OCI-M2 (cell line): ENCODE data around the gene AFG1L.
A peak's percentile ranks its signal among the peaks of the same experiment; 100 is the strongest.
"Not testable (repeated sequence)": the region's sequence is repeated elsewhere in the genome, so short reads cannot be mapped to it uniquely, and the experiment has no call there.

Source experiments
- DNase-seq: peaks from one replicate; lab custom pipeline; 2025; ENCODE audit not compliant: unreplicated experiment; lab: John Stamatoyannopoulos, UW

The AFG1L gene

DNA sequence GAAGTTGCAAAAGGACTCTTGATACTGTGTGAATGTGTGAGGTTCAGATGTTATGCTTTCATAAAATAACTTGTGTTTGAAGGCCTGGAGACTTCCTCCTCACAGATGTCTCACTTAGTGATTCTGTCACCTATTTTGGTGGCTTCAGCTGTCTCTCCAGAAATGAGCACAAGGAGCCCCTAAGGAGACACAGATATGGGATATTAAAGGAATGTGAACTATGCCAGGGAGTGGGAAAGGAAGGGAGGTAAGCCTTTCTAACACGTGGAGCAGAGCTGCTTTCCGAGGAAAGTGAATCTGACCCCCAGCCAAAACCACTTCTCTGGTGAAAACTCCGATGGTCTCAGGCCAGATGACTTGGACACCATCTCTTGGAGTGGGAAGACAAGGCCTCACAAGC lies 255.4 kb downstream of the AFG1L start:
- no peak for DNase-seq

- DNase-seq = no peak
These were observed 260.7 kb downstream of the AFG1L start for GRCh38 chr6:108555399-108556052.

DNA sequence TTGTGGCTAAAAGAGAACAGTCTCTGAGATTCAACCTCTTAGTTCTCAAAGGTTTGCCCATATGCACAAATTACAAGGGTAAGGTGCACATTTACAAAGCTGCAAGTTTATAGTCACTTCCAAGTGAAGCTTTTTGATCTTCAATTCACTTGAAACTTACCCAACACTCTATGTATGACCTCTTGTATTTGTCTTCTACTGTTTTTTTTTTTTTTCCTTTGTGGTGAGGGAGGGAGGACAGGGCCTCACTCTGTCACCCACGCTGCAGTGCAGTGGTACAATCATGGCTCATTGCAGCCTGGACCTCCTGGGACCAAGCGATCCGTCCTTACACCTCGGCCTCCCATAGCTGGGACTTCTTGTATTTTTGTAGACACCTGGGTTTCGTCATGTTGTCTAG lies 261.4 kb downstream of the AFG1L start:
- DNase-seq = no peak

DNA sequence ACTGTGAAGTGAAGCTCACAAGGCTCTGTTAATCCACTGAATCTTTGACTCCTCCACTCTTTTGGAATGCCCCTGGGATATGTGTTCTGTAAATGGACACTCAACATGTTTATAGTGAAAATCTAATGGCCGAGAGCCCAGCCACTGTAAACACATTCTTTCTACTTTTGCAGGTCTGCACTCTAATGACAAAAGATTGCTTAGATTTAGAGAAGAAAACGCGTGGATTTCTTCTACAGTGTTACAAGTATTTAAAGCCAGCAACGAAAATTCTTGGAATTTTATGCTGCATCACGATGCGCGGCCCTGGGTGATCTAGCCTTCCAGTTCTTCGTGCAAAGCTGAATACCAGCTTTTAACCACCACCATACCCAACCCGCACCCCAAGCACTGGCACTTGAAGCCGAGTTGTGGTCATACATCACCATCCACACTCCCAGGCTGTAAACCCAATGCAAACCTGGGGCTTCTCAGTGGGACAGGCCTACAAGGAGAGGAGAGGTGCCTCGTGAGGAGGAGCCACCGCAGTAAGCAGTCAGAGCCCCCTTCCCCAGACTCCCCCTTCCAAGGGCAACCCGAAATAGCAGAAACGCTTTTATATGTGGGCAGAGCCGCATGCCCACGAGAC lies 262.1 kb downstream of the AFG1L start:
- DNase-seq = no peak

- DNase-seq = no peak
These were observed 262.9 kb downstream of the AFG1L start for GRCh38 chr6:108557494-108558371.

GRCh38 chr6:108558372-108559096 lies 263.7 kb downstream of the AFG1L start:
- peak; percentile 73 for DNase-seq

- DNase-seq = no peak
These were observed 264.4 kb downstream of the AFG1L start for GRCh38 chr6:108559097-108559883.

DNA sequence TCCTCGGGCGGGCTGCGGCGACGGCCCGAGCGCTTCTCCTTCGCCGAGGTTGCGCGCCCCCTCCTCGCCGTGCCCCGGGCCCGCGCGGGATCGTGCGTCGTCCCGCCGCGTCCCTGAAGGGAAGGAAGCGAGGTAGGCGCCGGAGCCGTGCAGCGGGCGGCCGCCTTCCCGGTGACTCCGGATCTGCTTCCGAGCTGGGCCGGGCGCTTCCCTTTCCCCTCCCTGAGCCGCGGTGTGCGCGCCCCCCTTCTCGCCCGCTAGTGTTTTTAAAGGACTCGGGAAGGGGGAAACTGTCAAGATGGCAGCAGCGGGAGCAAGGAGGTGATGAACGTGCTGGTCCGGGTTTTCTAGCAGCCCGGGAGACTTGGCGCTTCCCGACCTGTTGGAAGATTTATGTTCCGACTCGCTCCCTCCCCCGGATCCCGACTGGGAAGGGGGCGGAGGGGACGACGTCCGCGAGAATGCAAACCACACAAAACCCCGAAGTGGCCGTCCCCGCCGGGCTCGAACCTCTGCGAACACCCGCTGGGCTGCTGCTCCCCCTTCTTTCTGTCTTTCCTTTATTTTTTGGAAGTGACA lies 265.1 kb downstream of the AFG1L start:
- DNase-seq = no peak

GRCh38 chr6:108560463-108561308 lies 265.8 kb downstream of the AFG1L start, which contains the start of gene FOXO3:
TSS of gene FOXO3 (plus strand) at chr6:108560917. CDS start at chr6:108561209, 292 bp downstream.
- DNase-seq = no peak

- DNase-seq = not testable (repeated sequence)
These were observed 266.4 kb downstream of the AFG1L start for GRCh38 chr6:108561309-108561647.

DNA sequence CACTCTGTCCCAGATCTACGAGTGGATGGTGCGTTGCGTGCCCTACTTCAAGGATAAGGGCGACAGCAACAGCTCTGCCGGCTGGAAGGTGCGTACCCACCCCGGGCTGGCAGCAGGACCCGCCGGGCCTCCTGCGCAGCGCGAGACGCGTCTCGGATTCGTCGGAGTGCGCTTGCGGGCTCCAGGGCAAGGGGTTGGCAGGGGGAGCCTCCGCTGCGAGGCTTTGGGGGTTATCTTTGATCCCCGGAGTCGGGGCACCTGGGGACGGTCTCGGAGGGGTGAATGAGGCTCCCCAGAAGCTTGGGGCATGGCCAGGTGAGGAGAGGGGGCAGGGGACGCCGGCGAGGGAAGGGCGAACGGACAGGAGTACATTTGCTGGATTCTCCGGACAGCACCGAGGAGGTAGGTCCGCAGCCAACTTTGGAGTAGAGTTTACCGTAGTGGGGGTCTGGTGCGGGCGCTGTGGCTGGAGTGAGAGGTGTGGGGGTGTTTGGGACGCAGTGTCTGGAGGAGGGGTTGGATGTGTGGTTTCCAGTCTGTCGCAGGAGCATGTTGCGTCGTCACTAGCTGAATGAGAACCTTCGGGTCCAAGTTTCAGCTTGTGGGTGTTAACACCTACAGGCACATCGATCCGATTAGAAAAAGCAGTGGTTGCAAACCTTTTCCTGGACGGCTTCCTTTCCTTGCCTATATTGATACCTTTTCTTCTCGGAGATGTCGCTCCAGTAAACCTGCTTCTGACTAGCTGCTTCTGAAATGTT lies 267.1 kb downstream of the AFG1L start:
- no peak for DNase-seq

- DNase-seq = peak; percentile 71
These were observed 267.7 kb downstream of the AFG1L start for GRCh38 chr6:108562503-108562993.

GRCh38 chr6:108563292-108563691 lies 268.4 kb downstream of the AFG1L start:
- no peak for DNase-seq

- DNase-seq = no peak
These were observed 269.3 kb downstream of the AFG1L start for GRCh38 chr6:108564178-108564577.

DNA sequence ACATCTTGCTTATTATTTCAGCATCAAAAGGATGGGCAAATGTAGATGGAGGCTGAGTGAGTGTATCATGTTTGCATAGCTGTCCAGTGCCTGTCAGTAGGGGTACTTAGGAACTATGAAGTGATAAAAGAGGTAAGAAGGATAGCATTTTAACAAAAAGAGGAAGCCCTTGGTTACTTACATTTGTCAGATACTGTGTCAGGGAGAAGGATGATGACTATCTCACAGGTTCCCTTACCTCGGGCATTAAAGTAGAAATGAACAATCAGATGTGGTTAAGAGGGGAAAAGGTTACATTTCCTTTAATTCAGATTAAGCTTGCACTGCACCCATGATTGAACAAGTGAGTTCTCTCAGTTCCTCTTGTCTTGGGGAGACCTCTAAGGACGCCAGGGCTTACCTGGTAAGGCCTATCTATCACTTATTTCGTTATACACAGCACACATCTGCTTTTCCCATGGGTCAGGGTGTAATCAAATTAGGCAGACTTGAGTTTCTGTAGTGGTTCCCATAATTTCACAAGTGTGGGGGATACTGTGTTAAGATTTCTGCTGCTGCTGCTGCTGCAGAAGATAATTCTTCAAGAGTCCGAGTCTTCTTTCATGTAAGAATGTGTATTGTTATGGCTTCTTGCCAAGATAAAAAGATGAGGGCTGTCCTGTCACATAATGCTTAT lies 270.4 kb downstream of the AFG1L start:
- DNase-seq = no peak

GRCh38 chr6:108565893-108566292 lies 271.0 kb downstream of the AFG1L start:
- no peak for DNase-seq

DNA sequence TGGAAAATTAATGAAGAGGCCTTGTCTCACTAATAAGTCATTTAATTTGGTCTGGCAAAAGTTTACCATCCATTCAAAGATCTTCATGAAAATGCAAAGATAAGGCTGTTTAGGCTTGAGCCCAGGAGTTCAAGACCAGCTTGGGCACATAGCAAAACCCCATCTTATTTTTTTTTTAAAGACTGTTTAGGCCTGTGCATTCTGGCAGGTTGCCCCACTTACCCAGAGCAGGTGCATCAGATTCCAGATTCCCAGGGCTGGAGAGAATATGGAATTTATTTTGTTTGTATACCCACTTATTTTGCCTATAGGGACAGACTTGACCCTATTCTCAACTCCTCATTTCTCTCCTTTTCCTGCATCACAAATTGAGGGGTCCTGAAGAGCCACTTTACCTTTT lies 271.6 kb downstream of the AFG1L start:
- DNase-seq = no peak

- DNase-seq = no peak
These were observed 273.2 kb downstream of the AFG1L start for GRCh38 chr6:108568101-108568500.
